Stimulated activated CD4-positive, alpha-beta T cell treated with anti-CD3 and anti-CD28 coated beads, Interleukin-12 subunit alpha, Interleukin-12 subunit beta, amount 100 ng/mL, for 4 hours (primary cell): ENCODE results near the gene OLR1.
A peak's percentile ranks its signal among the peaks of the same experiment; 100 is the strongest.
"Not testable (repeated sequence)": the region's sequence is repeated elsewhere in the genome, so short reads cannot be mapped to it uniquely, and the experiment has no call there.

Experiments
- DNase-seq: peaks from one replicate; pipeline ENCODE4 v3.0.0-alpha.2; 2020

The OLR1 gene

DNA sequence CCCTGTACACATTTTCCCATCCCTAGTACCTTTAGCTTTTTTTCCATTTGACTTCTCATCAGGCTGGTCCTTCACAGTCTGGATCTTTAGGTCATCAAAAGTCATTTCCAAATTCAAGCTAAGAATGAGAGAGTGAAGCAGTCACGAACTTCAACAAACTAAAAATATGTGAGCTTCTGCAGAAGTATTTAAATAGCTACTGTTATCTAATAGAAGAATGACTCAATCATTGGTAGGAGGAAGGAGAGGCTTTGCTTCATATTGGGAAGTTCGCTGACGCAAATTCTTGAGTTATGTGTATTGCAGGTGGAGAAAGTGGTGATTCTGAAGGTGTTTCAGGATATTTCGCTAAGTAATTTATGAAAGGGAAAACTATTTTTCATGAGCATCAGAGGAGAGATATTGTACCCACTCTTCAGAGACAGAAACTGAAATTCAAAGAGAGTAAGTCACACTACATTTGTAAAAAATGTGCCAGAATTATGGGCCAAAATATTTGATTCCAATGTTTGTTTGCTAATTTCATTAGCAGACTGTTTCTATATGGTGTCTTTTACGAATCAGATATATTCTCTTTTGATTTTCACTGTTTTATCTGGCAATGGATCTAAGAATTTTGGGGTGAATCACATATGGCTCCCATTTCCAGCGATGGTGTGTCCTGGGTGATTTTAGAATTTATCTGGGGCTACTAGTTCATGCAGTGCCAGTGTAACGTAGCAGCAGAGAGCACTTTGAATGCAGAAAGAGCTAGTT is at the start of gene OLR1:
Gene OLR1, minus strand, starts transcription at position 160 of the 756 bp plus-strand sequence. Its CDS starts 55 bp downstream, at position 105.
- DNase-seq = no peak

- DNase-seq = no peak
Observed at GRCh38 chr12:10220398-10221077, 48.6 kb upstream of the OLR1 start.

DNA sequence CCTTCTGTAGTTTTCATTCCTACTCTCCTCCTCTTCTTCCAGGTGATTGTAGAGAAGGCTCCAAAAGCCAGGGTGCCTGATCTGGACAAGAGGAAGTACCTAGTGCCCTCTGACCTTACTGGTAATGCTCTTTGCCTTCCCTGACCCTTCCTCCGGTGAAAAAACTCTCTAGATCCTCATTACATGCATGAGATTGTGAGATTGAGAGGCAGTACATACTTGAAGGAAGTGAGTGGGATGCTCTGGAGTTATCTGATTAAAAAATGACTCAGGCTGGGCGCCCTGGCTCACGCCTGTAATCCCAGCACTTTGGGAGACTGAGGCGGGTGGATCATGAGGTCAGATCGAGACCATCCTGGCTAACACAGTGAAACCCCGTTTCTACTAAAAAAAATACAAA is 46.1 kb upstream of the OLR1 start:
- no peak for DNase-seq

DNA sequence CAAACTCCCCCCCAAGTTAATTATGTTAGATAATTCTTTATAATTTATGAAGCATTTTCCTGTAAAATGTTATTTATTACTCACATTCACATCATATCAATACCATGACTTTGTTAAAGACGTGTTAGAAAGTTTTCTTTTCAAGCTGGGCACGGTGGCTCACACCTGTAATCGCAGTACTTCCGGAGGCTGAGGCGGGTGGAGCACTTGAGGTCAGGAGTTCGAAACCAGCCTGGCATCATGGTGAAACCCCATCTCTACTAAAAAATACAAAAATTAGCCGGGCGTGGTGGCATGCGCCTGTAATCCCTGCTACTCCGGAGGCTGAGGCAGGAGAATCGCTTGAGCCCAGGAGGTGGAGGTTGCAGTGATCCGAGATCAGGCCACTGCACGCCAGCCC is 44.0 kb upstream of the OLR1 start:
- not testable (repeated sequence) for DNase-seq

GRCh38 chr12:10215436-10215835 is 43.5 kb upstream of the OLR1 start:
- no peak for DNase-seq

- no peak for DNase-seq
Observed at GRCh38 chr12:10214895-10215267, 42.9 kb upstream of the OLR1 start.

DNA sequence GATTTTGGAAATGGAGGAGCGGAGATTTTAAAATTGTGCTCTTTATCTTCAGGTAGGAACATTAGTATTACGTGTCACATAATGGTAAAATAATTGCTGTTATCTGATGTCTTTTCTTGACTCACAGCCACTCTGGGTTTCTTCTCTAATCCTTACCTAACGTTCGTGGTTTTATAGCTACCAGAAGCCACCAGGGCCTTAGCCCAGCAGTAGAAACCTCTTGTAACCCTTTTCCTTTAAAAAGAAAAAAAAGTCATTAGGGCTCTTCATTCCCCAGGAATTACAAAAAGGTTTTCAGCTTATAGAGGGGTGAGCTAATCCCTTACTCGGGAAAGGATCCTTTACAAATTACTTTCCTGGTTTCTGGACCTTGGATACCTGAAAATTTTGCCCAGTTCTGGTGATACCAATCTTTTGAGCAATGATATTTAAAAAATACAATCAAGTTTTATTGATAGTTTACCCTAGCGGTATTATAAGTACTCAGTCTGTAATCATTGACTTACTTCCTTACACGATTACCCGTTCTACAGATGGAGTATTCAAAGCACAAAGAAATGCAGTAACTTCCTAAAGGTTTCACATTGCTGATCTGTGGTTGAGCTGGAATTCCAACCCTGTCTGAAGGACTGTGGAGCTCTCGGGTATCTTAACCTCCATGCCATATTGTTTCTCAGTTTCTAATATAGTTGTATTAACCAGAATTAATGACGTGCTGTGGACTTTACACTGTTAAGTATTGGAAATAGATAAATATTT is 42.4 kb upstream of the OLR1 start:
- DNase-seq = no peak

- peak; percentile 60 for DNase-seq
Observed at GRCh38 chr12:10213168-10214135, 41.5 kb upstream of the OLR1 start.

- DNase-seq = peak; percentile 70
Observed at GRCh38 chr12:10212739-10213131, 40.8 kb upstream of the OLR1 start, which contains the start of gene GABARAPL1. TSS of gene GABARAPL1 (plus strand) at chr12:10212877. CDS start at chr12:10213130, 253 bp downstream.

DNA sequence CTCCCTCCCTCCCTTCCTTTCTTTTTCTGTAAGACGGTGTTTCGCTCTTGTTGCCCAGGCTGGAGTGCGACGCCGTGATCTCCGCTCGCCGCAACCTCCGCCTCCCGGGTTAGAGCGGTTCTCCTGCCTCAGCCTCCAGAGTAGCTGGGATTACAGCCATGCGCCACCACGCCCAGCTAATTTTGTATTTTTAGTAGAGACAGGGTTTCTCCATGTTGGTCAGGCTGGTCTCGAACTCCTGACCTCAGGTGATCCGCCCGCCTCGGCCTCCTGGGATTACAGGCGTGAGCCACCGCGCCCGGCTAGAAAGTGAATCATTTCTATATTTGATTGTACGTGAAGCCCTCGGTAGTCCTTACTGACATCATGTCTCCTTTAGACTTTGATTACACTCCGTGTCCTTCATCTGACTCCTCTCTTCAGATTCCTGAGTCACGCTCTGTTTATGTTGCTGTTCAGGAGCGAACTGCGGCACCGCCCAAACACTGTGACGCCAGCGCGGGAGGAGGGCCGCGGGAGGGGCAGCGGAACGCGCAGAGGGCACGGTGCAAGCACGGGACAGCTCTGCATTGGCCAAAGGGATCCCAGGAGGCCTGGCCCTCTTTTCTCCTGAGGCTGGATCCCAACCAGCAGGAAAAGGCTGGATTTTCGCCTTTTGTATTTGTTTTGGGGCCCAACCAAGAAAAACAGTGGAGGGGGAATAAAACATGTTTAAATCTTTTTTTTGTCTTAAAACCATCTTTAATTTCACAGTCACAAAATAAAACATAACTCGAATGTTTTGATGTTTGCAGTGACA is 40.2 kb upstream of the OLR1 start:
- DNase-seq = peak; percentile 79

DNA sequence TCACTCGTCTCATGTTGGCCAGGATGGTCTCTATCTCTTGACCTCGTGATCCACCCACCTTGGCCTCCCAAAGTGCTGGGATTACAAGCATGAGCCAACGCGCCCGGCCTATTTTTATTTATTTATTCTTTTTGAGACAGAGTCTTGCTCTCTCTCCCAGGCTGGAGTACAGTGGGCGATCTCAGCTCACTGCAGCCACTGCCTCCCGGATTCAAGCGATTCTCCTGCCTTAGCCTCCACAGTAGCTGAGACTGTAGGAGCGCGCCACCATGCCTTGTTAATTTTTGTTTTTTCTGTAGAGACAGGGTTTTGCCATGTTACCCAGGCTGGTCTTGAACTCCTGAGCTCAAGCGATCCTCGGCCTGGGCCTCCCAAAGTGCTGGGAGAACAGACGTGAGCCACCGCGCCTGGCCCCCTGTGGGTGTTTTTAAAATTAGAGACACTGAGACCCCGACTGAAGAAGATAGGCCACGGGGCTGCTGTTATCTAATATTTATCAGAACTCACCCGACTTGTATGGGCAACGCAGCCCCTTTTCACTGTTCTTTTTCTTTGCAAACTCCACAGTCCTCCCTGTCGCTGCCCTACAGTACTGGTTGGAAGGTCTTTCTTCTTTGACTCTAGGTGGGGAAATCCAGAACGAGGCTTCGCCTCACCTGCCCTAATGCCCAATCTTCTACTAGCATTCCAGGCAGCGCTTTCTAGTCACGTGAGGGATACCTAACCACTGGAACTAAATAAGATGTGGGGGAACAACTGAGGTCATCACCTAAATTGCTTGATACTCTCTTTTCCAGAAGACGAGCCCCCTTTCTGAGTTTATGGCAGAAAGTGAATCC is 39.4 kb upstream of the OLR1 start:
- no peak for DNase-seq

GRCh38 chr12:10210225-10210624 is 38.3 kb upstream of the OLR1 start:
- no peak for DNase-seq

GRCh38 chr12:10207136-10207535 is 35.2 kb upstream of the OLR1 start:
- no peak for DNase-seq

DNA sequence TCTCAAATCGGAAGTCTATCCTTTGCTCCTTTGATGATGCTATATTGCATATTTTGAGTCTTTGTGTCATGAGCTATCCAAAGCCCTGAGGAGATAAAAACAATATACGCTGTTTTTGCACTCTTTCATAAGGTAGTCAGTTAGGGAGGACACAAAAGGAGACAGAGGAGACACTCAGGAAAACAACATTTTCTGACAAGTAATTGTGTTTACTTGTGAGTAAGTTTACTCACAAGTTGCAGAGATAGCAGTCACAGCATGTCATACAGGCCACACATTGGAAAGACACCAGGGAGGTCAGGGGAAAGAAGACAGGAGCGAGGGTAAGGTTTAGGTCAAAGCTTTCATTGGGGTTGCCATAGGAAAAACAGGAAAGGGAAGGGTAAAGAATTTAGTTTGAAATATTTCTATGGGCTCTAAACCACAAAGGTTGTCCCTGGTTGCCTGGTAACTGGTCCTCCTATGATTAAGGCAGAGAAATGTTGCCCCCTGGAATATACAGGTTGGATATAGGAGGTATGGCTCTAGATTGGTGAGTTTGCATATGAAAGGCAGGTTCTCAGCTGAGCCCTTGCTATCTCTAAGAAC is 33.4 kb upstream of the OLR1 start:
- no peak for DNase-seq

GRCh38 chr12:10204495-10204894 is 32.6 kb upstream of the OLR1 start:
- DNase-seq = not testable (repeated sequence)

DNA sequence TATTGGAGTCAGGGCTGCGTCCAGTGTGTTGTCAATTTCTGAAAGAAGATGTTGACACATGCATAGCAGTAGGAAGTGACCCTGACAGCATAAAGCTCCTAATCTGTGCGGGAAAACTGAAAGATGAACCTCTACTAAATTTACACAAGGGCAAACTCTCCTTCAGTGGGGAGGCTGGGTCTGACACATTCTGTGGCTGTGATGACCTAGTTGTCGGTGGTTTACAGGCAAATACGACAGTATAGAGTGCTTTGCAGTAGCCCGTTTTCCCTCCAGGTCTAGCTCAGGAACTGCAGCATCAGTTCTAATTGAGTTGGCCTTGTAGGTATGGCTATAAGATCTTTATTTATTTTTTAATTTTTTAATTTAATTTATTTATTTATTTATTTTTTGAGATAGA is 25.9 kb upstream of the OLR1 start:
- DNase-seq = no peak

DNA sequence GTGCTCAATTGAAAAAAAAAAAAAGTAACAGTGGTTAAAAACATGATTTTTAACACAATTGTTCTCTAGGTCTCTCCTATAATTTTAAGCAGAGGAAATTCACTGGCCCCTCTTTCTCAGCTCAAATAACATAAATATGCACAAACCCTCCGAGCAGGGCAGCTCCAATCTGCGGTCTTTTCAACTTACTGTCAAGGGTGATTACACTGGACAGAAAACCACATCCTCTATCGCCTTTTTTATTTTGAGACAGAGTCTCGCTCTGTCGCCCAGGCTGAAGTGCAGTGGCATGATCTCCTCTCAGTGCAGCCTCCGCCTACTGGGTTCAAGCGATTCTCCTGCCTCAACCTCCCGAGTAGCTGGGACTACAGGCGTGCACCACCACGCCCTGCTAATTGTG is 24.3 kb upstream of the OLR1 start:
- no peak for DNase-seq

GRCh38 chr12:10194160-10194670 is 22.3 kb upstream of the OLR1 start:
- DNase-seq = no peak

GRCh38 chr12:10191865-10192264 is 19.9 kb upstream of the OLR1 start:
- DNase-seq = no peak
